Common myeloid progenitor, CD34-positive (primary cell): ENCODE measurements around the gene PRL. TPM values are rescaled to one million over a fixed set of nuclear protein-coding genes. Genes with fewer than 3 reads are reported as not detected.
A peak's percentile ranks its signal among the peaks of the same experiment; 100 is the strongest.

Experiments
- CTCF ChIA-PET: fragments of 350-600 bp; sonication (Branson Sonifier 250); formaldehyde crosslinking; loops from one replicate; lab custom pipeline; 2021; ENCODE audit warnings: antibody characterized with exemption; lab: Charles Lee
- POLR2A ChIA-PET: fragments of 350-600 bp; sonication (Branson Sonifier 250); formaldehyde crosslinking; loops from one replicate; lab custom pipeline; 2021; ENCODE audit warnings: antibody characterized with exemption; lab: Charles Lee
- DNase-seq, 3 donors: peaks; one replicate each; pipeline versions ENCODE4 v3.0.0 to v3.0.0-alpha.2; 2013
- H3K27ac ChIP-seq, 2 experiments: 1 replicate in 1 of 2; 2 replicates in 1 of 2; pipeline ENCODE4 v1.7.0; 2013; ENCODE audit warnings: inconsistent platforms in 2 of 2, low read length in 2 of 2, mild to moderate bottlenecking in 2 of 2, low read depth in 1 of 2, moderate library complexity in 1 of 2; ENCODE audit not compliant: severe bottlenecking in 2 of 2, insufficient read depth in 1 of 2, poor library complexity in 1 of 2
- H3K27me3 ChIP-seq, 5 experiments: replicated peaks in 2 of 5; 1 replicate in 3 of 5; 2 replicates in 2 of 5; pipeline versions ENCODE4 v1.6.1 to v1.7.0; 2013; ENCODE audit warnings: low read length in 4 of 5, mild to moderate bottlenecking in 2 of 5, moderate library complexity in 2 of 5, inconsistent platforms in 1 of 5; ENCODE audit not compliant: insufficient read depth in 5 of 5, control insufficient read depth in 4 of 5
- H3K36me3 ChIP-seq, 4 experiments: 1 replicate in 2 of 4; 2 replicates in 2 of 4; pipeline versions ENCODE4 v1.6.1 to v1.7.0; 2013; ENCODE audit warnings: low read length in 3 of 4, control low read depth in 1 of 4, mild to moderate bottlenecking in 1 of 4; ENCODE audit not compliant: control insufficient read depth in 4 of 4, insufficient read depth in 4 of 4
- H3K4me1 ChIP-seq, 4 experiments: 1 replicate in 3 of 4; 2 replicates in 1 of 4; pipeline versions ENCODE4 v1.6.1 to v1.7.1; 2013; ENCODE audit warnings: low read length in 3 of 4, mild to moderate bottlenecking in 3 of 4, control low read depth in 1 of 4, inconsistent platforms in 1 of 4, moderate library complexity in 1 of 4; ENCODE audit not compliant: control insufficient read depth in 4 of 4, insufficient read depth in 4 of 4; ENCODE audit errors: control extremely low read depth in 1 of 4
- H3K4me3 ChIP-seq, 7 experiments: 1 replicate in 4 of 7; 2 replicates in 3 of 7; pipeline versions ENCODE4 v1.5.1 to v1.7.0; 2013; ENCODE audit warnings: mild to moderate bottlenecking in 7 of 7, low read length in 6 of 7, moderate library complexity in 6 of 7, inconsistent platforms in 2 of 7, low read depth in 2 of 7, control low read depth in 1 of 7; ENCODE audit not compliant: insufficient read depth in 4 of 7, control insufficient read depth in 1 of 7; ENCODE audit errors: extremely low read depth in 1 of 7
- H3K9me3 ChIP-seq, 5 experiments: 1 replicate in 4 of 5; 2 replicates in 1 of 5; pipeline versions ENCODE4 v1.6.1 to v1.7.1; 2013; ENCODE audit warnings: low read length in 4 of 5, mild to moderate bottlenecking in 2 of 5, inconsistent platforms in 1 of 5, low read depth in 1 of 5, moderate library complexity in 1 of 5; ENCODE audit not compliant: control insufficient read depth in 4 of 5, insufficient read depth in 2 of 5; ENCODE audit errors: control extremely low read depth in 1 of 5
- WGBS: methylation state at CpG from one replicate; pipeline ENCODE4 v1.1.5; 2013; ENCODE audit not compliant: insufficient coverage; 5-methylcytosine and 5-hydroxymethylcytosine counted together
- polyA plus RNA-seq: library from polyadenylated mRNA; unstranded; fragments of 120-200 nt; gene quantifications from one replicate; pipeline ENCODE4 v1.2.1, GENCODE V29; 2013

The PRL gene
- polyA plus RNA-seq: 0.03 TPM

DNA sequence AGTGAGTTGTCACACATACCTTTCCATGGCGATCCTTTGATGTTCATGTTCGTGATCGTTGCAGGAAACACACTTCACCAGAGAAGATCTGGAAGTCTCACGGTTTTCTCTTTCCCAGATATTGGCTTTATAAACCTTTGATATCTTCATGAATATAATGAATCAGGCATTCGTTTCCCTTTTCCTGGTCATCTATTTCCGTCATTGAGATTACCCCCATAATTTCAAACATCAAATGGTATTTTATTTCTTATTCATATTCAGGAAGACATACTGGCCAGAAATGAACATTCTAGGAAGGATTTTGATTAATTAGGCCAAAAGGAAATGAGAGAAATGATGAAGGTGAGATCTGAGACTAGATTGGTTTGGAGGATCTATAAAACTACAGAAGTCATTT is at the start of gene PRL:
Gene PRL (minus strand): TSS at position 101 of the 400 bp plus-strand sequence. CDS start 54 bp downstream, at position 47.
- ChIA-PET CTCF (no interaction called here), POLR2A (no interaction called here)
- Histone ChIP-seq H3K36me3 (no peaks in the 10 kb centered on the region), H3K4me1 (no peaks in the 10 kb centered on the region), H3K27me3 (no peaks in the 10 kb centered on the region), H3K9me3 (no peaks in the 10 kb centered on the region), H3K27ac (no peak within 1 kb of the TSS), H3K4me3 (no peak within 1 kb of the TSS)
- 98% methylated on average over 4 of the region's 6 CpGs for WGBS
- no peak for DNase-seq

- WGBS: no CpG with 5 or more reads among the region's 2 CpGs
- DNase-seq: no peak
- H3K27ac ChIP-seq: no peak overlapping the region
- no peak overlapping the region for H3K4me3 ChIP-seq
- no peaks in the 10 kb centered on the region for H3K27me3 ChIP-seq
- H3K9me3 ChIP-seq: no peaks in the 10 kb centered on the region
- no peaks in the 10 kb centered on the region for H3K36me3 ChIP-seq
- ChIA-PET POLR2A (no interaction called here), CTCF (no interaction called here)
- no peaks in the 10 kb centered on the region for H3K4me1 ChIP-seq
Observed at GRCh38 chr6:22343864-22344263, 47.0 kb upstream of the PRL start.

GRCh38 chr6:22334778-22335177 is 37.9 kb upstream of the PRL start:
- CTCF ChIA-PET: no interaction called here
- Histone ChIP-seq H3K27me3 (no peaks in the 10 kb centered on the region), H3K4me1 (no peaks in the 10 kb centered on the region), H3K9me3 (no peaks in the 10 kb centered on the region), H3K4me3 (peak overlapping the region in 1 of 7 experiments; percentile 64), H3K36me3 (no peaks in the 10 kb centered on the region), H3K27ac (peak overlapping the region in 1 of 2 experiments; percentile 28)
- POLR2A ChIA-PET: no interaction called here
- no CpG with 5 or more reads among the region's 2 CpGs for WGBS
- DNase-seq: peak in 2 of 3 donors; percentile 32 to 33

GRCh38 chr6:22333802-22334201 is 37.0 kb upstream of the PRL start:
- Histone ChIP-seq H3K9me3 (no peaks in the 10 kb centered on the region), H3K36me3 (no peaks in the 10 kb centered on the region), H3K4me1 (no peaks in the 10 kb centered on the region), H3K27ac (no peak overlapping the region), H3K4me3 (no peak overlapping the region), H3K27me3 (no peaks in the 10 kb centered on the region)
- DNase-seq: no peak
- ChIA-PET POLR2A (no interaction called here), CTCF (no interaction called here)

DNA sequence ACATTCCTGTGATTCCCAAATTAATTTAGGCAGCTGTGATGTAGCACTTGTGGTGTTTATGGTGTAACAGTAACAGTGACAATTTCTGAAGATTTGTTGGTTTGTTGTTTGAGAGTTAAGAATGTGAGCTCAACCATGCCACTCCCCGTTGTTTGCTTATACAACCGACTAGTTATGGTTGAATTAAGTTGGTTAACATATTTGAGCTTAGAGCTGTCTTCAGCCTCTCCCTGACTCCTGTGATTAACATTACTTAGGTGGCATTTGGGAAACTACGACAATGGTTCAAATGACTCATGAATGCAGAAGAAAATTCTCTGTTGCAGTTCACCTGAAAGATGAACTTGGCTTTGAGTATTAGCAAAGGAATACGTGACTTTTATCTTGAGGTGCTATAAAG is 35.9 kb upstream of the PRL start:
- POLR2A ChIA-PET: no interaction called here
- H3K27me3 ChIP-seq: no peaks in the 10 kb centered on the region
- no peaks in the 10 kb centered on the region for H3K9me3 ChIP-seq
- DNase-seq: no peak
- no peaks in the 10 kb centered on the region for H3K36me3 ChIP-seq
- H3K27ac ChIP-seq: no peak overlapping the region
- no peak overlapping the region for H3K4me3 ChIP-seq
- WGBS: 100% methylated on average over 1 of the region's 4 CpGs
- CTCF ChIA-PET: no interaction called here
- no peaks in the 10 kb centered on the region for H3K4me1 ChIP-seq

- Histone ChIP-seq H3K27ac (no peak overlapping the region), H3K4me3 (no peak overlapping the region), H3K27me3 (no peaks in the 10 kb centered on the region), H3K9me3 (no peaks in the 10 kb centered on the region), H3K4me1 (no peaks in the 10 kb centered on the region), H3K36me3 (no peaks in the 10 kb centered on the region)
- DNase-seq: no peak
- ChIA-PET CTCF (no interaction called here), POLR2A (no interaction called here)
- WGBS: 100% methylated on average over 1 of the region's 2 CpGs
Observed at GRCh38 chr6:22332216-22332615, 35.4 kb upstream of the PRL start.

DNA sequence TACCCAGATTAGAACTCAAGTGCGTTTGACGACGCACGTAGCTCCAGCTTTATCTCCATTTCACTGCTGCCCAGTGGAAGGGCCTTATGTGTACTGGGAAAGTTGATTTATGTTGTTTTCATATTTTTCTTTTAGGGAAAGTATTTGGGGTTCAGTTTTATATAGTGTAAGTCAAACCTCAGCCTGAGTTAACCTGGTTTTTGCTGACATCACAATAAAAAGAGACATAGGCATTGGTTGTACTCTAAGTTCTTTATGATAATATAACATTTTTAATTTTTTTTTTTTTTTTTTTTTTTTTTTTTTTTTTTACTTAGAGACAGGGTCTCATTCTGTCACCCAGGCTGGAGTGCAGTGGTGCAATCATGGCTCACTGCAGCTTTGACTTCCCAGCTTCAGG is 34.1 kb upstream of the PRL start:
- H3K27me3 ChIP-seq: no peaks in the 10 kb centered on the region
- CTCF ChIA-PET: no interaction called here

More for the DNA sequence above, 34.1 kb upstream of the PRL start:
- Histone ChIP-seq H3K4me3 (no peak overlapping the region), H3K27ac (no peak overlapping the region), H3K36me3 (no peaks in the 10 kb centered on the region), H3K9me3 (no peaks in the 10 kb centered on the region), H3K4me1 (no peaks in the 10 kb centered on the region)
- WGBS: 96% methylated on average over 4 of the region's 4 CpGs
- POLR2A ChIA-PET: no interaction called here
- no peak for DNase-seq
